GM21529 (cell line): ENCODE measurements around the gene CEPT1.
"Not testable (repeated sequence)": the region's sequence is repeated elsewhere in the genome, so short reads cannot be mapped to it uniquely, and the experiment has no call there.

ENCODE experiments used
- ATAC-seq: cut with Tn5 transposase; IDR thresholded peaks from one replicate; pipeline ENCODE4 v1.9.1; 2021; ENCODE audit not compliant: unreplicated experiment

Gene CEPT1

DNA sequence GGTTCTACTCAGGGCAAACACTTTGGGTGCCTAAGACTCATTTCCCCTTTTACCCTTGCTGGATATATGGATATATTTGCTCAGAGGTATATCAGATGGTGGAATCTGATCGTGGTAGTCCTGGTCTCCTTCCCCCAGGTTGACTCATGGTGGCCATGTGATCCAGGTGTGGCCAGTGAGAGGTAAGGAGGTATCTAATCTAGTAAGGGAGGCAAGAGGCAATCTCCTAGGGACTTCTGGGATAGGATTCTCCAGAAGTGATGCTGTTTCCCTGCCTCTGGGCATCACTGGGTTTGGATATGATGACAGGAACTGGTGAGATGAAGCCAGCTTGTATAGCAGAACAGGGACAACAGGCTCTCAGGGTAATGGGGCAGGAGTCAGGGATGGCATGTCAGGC is 68.9 kb downstream of the CEPT1 start:
- no peak for ATAC-seq

GRCh38 chr1:111209622-111210021 is 69.6 kb downstream of the CEPT1 start:
- no peak for ATAC-seq

DNA sequence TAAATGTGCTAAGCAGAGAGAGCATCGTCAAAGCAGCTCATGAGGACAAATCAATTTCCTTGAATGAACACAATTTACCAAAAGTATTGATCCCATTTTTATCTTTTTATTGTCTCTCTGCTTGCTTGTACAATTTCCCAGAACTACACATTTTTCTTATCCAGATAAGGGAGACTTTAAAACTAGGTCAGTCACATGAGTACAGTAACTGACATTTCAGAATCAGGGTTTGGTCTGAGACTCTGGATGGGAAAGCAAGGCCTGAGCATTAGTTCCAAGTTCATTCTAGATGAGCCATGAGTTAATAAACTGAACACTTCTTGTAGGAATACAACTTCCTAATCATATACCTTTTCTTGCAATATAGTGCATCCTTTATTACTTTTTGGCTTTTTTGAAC is 71.9 kb downstream of the CEPT1 start:
- no peak for ATAC-seq

DNA sequence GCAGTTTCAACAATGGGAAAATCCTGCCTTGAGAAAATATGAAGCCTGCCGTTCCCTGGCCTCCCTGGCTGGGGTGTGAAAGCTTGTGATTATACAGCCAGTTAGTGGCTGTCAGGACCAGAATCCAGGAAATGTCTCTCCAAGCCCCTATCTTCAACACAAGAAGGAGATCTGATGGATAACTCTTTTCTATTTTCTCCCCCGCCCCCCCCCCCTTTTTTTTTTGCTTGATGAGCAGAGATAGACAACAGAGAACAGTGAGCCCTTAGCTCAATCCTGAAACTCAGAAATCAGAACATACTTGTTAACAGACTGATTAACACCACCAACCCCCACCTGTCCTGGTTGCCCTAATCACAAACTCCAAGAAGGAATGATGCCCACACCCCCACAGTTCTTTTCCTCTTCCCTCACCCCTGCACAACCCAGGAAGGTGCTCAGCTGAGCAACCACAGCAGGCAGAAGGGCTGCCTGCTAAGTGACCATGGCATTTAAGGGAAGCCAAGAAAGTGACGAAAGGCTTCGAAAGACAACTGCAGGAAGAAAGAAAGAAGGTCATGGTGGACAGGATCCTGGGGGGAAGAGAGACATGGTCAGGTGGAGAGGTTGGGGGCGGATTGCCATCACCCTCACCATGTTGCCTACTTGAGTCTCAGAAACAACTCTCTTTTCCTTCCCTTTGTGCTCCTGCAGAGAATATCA is 72.8 kb downstream of the CEPT1 start:
- ATAC-seq: no peak

DNA sequence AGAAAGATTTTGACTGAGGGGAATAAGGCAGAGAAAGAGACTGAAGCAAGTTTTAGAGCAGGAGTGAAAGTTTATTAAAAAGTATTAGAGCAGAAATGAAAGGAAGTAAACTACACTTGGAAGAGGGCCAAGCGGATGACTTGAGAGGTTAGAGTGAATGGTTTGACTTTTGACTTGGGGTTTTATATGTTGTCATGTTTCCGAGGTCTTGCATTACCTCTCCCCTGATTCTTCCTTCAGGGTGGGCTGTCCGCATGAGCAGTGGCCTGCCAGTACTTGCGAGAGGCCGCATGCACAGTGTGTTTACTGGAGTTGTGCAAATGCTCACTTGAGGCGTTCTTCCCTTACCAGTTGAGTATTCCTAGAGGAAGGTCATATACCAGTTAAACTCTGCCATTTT is 73.4 kb downstream of the CEPT1 start:
- ATAC-seq: no peak

- no peak for ATAC-seq
Observed at GRCh38 chr1:111214074-111214801, 74.2 kb downstream of the CEPT1 start.

GRCh38 chr1:111214884-111215283 is 74.9 kb downstream of the CEPT1 start:
- no peak for ATAC-seq

DNA sequence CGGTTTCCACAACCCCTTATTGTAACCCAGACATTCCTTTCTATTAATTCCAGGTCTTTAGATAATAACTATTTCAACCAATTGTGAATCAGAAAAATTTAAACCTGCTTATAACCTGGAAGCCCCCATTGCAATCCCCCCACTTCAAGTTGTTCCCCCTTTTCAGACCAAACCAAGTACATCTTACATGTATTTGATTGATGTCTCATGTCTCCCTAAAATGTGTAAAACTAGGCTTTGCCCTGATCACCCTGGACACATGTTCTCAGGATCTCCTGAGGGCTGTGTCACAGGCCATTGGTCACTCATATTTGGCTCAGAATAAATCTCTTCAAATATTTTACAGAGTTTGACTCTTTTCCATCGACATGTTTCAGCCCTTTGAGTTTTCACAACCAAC is 75.3 kb downstream of the CEPT1 start:
- not testable (repeated sequence) for ATAC-seq

GRCh38 chr1:111216751-111217150 is 76.7 kb downstream of the CEPT1 start:
- ATAC-seq: no peak

GRCh38 chr1:111217183-111217910 is 77.3 kb downstream of the CEPT1 start:
- ATAC-seq: no peak

- no peak for ATAC-seq
Observed at GRCh38 chr1:111218701-111219556, 78.9 kb downstream of the CEPT1 start.

- peak; percentile 25 for ATAC-seq
Observed at GRCh38 chr1:111219557-111220286, 79.7 kb downstream of the CEPT1 start.

DNA sequence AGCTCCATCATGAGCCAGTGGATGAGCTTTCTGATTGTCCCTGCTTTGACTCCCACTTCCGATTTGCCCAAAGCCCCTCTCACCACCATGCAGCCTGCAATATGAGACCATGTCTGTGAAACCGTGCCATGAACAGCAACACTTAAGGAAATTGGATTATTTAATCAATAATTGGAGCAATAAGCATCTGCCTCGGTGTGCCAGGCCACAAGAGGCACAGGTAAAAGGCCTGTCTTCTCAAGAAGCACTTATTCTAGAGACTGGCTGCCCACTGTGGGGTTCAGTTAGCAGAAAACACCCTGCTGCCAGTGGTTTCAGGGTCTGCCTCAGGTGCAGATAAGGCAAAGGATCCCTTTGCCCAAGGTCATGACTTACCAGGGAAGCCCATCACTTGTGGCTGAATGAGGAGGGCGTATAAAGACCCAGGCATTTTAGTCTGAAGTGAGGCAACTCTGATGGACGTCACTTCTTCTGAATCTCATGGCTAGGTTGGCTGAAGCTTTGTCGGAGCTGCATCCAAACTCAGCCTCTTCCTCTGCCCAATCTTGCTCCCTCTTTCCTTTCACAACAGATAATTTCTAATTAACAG is 80.4 kb downstream of the CEPT1 start:
- no peak for ATAC-seq

DNA sequence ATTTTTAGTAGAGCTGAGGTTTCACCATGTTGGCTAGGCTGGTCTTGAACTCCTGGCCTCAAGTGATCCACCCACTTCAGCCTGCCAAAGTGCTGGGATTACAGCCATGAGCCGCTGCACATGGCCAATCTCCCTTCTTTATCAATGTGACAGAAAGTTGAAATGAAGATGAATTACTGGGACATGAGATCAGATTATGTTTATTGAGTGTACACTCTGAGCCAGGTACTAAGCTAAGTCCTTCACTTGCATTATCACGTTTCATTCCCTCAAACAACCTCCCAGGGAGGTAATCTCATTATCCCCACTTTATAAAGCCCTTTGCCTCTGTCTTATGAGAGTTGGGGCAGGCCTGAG is 81.2 kb downstream of the CEPT1 start:
- no peak for ATAC-seq

GRCh38 chr1:111221633-111222291 is 81.7 kb downstream of the CEPT1 start:
- ATAC-seq: peak; percentile 61

- ATAC-seq: peak; percentile 2
Observed at GRCh38 chr1:111222308-111223125, 82.5 kb downstream of the CEPT1 start.

- ATAC-seq: no peak
Observed at GRCh38 chr1:111223126-111223685, 83.2 kb downstream of the CEPT1 start.

- no peak for ATAC-seq
Observed at GRCh38 chr1:111225091-111225490, 85.1 kb downstream of the CEPT1 start.
